Activated CD4-positive, alpha-beta T cell treated with anti-CD3 and anti-CD28 coated beads, Interleukin-2, amount 50 U/mL, for 1 hour (primary cell): ENCODE measurements around the gene PPP1R14D.
A peak's percentile ranks its signal among the peaks of the same experiment; 100 is the strongest.
"Not testable (repeated sequence)": the region's sequence is repeated elsewhere in the genome, so short reads cannot be mapped to it uniquely, and the experiment has no call there.

Source experiments
- DNase-seq: peaks from one replicate; pipeline ENCODE4 v3.0.0-alpha.2; 2020

Gene PPP1R14D, protein sequence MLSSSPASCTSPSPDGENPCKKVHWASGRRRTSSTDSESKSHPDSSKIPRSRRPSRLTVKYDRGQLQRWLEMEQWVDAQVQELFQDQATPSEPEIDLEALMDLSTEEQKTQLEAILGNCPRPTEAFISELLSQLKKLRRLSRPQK

DNA sequence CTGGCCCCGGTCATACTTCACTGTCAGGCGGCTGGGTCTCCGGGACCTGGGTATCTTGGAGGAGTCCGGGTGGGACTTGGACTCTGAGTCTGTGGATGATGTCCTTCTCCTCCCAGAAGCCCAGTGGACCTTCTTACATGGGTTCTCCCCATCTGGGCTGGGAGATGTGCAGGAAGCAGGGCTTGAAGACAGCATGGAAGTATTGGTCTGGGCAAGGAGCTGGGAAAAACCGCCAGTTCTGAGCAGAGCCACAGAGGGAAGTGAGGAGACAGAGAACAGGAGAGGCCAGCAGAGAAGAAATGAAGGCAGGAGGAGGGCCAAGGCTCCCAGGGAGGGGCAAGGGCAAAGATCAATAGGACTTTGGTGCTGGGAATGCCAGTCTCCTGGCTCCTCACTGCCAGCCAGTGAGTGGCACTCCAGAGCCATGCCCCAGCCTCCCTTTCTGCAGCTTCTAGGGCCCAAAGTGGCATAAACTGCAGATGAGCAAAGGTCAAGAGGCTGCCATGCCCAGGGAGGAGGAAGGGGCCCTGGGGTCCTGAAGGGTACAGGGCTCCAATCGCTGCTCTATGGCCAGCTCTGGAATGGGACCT, at the start of gene PPP1R14D:
Gene PPP1R14D (minus strand): TSS at position 262 of the 590 bp plus-strand sequence. CDS start 67 bp downstream, at position 195.
- DNase-seq: no peak

DNA sequence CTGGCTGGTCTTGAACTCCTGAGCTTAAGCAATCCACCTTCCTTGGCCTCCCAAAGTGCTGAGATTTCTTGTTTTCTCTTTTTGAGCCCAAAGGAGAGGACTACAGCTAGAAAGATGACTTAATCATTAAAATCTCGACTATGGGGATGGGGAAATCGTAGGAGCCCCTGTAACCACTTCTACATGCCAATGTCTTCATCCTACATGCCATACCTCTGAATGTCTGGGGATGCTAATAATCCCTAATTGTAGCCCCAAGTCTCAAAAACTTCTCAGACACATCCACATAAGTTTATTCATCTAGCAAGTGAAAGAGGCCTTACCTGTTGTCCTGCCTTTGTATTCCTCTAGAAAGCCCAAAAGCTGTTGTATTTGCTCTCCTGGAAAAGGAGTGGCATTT, 49.2 kb upstream of the PPP1R14D start:
- no peak for DNase-seq

DNA sequence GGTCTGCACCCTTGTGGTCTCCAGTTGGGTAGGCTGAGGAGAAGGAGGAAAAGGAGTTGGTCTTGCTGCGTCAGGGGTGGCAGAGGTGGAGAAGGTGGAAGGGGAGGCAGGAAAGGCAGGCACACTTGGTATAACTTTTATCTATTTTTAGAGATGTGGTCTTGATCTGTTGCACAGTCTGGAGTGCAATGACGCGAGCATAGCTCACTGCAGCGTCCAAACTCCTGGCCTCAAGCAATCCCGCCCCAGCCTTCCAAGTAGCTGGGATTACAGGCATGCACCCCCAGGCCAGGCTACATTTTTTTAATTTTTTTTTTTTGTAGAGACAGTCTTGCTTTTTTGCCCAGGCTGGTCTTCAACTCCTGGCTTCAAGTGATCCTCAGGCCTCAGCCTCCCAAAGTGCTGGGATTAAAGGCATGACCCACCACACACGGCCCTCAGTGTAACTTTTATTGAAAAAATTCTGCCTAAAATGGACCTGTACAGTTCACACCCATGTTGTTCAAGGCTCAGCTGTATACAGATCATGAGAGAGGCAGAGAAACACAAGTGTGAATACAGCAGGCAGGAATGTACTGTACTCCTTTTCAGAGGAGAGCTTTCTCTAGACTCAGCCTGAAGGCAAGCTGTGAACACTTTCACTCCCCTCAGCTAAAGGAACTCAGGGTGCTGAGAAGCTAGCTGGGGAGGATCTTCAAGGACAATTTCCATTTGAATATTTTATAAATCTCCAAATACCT, 47.7 kb upstream of the PPP1R14D start:
- no peak for DNase-seq

DNA sequence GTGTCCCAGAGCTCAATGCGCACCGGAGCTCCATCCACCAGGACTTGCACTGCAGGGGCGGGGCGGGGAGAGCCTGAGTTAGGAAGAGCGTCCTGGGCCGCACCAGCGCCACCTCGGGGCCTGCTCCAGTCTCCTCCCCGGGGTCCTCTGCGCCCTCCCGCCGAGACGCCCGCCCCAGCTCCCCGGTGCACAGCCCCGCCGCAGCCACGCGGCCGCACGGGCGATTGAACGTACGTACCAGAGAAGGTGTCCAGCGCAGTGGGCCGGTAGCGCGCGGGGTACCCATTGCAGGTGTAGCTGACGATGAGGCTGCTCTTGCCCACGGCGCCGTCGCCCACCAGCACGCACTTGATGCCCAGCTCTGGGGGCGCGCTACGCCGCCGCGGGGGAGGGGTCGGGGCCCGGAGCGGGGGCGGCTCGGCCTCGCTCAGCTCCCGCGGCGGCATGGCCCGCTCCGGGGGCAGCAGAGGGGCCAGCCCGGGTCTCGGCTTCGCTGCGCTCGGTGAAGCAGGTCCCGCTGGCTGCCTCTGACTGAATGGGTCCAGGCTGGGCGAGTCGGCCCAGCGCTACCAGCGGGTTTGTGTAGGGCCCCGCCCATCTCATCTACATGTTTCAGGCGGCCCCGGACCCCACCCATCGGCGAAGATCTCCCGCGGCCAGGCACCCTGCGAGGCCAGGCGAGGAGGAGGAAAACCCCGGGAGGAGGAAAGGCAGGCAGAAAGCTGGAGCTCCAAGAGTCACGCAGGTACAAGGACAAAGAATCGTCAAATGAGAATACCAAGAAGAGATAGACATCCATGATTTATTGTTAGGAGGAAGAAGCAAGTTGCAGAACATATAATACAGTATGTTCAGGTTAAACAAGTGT, 45.4 kb upstream of the PPP1R14D start, which contains the start of gene RHOV:
Gene RHOV (minus strand): TSS at position 541 of the 868 bp plus-strand sequence. CDS start 95 bp downstream, at position 446.
- peak; percentile 43 for DNase-seq

DNA sequence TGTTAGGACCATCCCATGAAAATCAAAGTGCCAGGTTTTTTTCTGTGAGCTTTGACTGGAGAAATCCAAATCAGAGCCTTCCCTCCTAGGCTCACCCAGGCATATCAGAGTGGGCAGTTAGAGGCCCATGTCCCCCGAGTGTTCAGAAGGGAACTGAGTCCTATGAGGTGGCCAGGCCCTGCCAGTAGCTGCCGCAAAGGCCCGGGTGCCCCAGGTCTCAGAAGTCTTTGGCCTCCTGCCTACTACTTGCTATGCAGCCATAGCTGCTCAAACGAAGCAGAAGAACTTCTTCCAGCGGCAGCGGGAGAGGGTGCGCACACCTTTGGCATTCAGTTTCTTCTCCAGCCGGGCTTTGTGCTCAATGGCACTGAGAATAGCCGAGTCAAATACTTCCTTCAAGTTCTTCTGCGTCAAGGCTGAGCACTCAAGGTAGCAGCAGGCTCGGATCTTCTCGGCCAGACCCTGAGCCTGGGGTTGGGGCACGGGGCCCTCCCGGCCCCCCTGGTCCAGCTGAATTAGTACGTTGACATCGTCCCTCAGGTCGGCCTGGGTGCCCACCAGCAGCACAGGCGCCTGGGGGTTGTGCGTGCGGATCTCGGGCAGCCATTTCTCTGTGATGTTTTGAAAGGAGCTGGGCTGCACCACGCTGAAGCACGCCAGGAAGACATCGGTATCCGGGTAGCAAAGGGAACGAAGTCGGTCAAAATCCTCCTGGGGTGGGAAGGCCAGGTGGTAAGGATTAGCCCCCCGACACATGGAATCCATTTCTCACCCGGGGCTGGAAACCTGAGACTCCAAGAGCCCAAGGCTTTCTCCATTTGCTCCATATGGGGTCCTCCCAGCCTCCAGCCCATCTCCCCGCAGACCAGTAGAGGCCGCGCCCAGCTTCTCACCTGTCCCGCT, 44.5 kb upstream of the PPP1R14D start:
- DNase-seq: no peak

DNA sequence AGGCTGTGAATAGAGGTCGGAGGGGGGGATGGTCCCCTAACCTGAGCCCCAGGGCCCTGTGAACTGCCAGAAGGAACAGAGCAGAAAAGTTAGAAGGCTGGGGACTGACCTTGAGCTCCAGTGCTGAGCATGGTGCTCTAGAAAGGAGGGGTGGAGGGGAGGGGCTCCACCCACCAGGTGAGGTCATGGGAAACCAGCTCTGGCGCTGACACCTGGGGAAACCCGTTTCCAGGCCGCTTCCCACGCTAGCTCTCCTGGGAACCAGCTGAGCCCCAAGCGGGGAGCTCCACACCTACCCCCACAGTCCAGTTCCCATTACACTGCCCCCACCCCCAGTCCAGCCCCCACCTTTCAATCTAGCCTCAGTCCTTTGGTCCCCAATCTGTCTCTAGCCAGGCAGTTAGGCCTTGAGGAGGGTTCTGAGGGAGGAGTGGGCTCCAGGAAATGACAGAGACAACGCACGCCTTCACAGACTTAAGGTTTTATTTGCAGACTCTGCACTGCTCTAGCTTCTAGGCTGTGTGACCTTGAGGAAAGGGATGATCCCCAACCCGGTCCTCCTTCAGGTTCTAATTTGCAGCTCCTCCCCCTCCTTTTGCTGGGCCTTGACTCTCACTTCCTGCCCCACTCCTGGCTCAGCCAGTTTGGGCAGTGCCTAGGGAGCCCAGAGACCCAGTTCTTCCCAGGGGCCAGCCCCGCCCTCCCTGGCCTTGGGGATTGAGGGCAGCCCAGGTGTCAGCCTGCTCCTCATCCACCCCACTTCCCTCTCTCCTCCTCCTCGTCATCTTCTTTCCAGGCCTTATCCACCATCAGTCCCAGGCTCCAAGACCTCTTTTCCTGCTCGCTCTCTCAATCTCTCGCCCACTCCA, 43.5 kb upstream of the PPP1R14D start:
- DNase-seq: no peak

DNA sequence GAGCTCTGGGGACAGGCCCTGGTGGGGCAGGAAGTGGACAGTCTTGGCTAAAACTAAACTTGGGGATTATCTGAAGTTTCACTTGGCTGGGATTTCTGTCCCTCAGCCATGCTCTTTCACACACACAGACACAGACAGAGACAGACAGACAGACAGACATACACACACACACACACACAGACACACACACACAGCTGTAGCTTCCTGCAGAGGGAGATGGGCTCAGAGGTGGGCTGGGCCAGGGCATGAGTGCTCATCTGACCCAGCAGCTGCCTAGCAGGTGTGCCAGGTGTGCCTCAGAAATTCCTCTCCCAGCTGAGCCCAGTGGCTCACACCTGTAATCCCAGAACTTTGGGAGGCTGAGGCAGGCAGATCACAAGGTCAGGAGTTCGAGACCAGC, 42.2 kb upstream of the PPP1R14D start:
- no peak for DNase-seq

DNA sequence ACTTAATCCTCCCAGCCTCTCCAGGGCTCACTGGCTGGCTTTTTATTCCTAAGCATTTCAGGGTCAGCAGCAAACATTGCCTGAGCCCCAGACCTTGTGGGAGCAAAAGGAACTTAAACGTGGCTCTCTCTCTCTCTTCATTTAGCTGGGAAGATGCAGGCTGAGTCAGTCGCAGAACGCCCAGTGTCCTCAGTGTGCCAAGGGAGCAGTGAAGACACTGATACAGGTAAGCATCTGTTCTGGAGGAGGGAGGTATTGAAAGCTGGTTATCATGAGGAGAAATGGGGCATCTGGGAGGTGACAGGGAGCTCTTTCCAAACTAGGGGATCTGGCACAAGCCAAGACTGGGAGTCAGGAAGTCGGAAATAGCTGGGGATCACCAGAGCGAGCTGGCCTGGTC, 41.2 kb upstream of the PPP1R14D start:
- DNase-seq: no peak

DNA sequence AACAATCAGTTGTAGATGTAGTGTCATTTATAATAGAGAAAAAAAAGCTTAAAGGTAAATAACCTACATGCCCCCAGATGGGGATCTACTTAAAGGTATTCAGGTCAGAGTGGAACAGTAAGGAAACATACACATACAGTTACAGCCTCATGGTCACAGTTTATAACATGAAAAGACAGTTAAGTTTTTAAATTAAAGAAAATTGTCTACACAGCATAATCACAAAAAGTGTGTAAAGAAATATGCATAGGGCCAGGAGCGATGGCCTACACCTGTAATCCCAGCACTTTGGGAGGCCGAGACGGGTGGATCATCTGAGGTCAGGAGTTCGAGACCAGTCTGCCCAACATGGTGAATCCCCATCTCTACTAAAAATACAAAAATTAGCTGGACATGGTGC, 38.7 kb upstream of the PPP1R14D start:
- DNase-seq: no peak

DNA sequence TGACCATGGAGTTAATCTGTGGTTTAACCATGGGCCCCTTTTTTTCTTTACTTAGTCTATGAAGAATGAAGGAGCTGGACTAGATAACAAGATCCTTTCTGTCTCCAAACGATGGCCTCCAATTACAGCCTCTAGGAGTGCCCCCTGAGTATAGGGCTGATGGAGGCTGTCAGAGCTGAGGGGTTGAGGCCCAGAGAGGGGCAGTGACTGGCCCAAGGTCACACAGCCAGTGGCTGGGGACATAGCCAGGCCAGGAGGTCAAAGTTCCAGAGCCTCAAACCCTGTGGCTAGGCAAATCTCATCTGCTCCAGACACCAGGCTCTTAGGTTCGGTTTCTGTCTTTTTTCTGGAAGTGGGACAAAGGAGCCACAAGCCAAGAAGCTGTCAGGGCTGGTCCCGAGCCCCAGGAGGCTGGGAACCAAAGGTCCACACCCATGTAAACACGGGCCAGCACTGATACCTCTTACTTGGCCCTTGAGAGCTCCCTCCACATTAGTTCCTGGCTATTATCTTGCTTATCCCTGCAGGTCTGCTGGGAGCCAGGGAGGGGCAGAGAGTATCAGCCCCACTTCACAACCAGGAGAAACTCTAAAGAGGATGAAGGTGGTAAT, 35.3 kb upstream of the PPP1R14D start:
- no peak for DNase-seq

DNA sequence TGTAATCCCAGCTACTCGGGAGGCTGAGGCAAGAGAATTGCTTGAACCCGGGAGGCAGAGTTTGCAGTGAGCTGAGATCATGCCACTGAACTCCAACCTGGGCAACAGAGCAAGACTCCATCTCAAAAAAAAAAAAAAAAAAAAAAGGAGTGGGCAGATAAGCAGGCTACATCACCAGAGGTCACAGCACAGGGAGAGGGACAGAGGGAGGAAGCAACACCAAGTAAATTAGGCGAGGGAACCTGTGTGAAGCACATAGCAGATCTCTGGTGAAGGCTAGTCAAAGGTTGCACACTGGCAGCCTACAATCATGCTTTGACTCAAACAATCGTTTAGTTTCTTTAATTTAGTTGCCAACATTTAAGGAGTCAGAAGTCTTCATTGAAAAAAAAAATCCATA, 32.6 kb upstream of the PPP1R14D start:
- not testable (repeated sequence) for DNase-seq

DNA sequence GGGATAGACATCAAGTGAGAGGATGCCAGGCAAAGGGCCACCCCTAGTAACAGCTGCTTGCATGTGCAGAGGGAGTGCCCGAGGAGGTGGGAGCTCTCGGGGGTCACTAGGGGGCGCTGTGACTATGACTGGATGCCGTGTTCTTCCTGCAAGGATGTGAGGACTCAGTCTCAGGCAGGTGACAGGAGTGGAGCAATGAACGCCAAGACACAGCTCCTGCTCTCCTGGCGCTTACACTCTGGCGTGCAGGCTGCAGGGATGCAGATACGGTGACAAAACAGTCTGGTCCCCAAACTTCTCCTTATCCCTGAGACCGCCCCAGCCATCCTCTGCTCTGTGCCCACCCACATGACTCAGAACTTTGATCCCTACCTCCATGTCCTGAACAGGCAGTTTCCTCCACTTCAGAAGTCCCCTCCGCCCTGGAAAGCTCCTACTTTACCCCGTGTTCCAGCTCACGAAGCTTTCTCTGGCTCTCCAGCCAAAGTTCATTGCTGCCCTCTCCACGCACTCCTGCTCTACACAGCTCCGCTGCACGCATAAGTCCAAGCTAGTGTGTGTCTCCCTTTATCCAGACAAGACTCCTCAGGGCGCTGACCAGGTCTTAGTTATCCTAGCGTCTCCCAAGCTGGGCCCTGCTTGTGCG, 30.8 kb upstream of the PPP1R14D start:
- DNase-seq: peak; percentile 84

DNA sequence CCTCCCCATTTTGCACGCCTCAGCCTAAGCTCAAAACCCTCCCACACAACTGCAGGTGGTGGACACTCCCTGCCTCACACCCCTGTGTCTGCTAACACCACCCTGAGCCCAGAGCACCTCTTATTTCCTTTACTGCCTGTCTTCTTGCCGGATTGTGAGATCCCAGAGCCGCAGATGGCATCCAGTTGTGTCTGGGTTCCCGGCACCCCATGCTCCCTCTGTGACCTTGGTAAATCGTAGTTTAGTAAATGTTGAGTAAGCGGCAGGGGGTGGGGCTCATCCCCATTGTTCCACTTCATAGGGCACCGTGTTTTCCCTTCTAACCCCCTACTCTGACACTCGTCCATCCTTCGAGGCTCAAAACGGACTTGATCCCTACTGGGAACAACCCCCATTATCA, 30.2 kb upstream of the PPP1R14D start:
- no peak for DNase-seq

DNA sequence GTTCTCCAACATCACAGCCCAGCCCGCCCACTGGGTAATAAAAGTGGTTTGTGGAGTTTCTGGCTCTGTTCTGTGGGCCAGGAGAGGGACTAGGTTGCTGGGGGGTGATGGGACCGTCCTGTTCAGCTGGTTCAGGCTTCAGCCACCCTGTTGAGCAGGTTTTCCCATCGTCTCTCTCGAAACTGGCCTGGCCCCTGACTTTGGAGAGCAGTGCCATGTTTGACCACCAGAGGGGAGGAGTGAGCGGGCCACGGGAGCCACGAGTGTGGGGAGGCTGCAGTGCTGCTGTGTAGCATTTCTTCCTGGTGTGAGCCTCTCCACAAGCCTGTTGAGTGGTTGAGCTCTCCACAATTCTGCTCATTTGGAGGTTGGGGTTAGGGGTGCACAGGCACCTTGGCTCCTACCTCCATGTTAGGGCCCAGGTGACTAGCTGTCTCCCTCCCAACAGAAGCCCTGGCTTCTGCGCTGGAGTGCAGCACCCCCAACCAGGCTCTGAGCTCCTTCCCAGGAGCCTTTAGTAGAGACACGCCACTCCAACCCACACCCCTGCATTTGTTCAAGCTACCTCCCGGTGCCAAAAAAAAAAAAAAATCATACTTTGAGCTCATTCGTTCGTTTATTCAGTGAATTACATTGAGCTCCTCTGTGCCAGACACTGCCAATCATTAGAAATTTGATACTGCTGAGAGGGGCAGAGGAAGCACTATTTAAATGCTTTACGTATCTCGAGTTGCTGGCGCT, 29.3 kb upstream of the PPP1R14D start:
- DNase-seq: peak; percentile 82

DNA sequence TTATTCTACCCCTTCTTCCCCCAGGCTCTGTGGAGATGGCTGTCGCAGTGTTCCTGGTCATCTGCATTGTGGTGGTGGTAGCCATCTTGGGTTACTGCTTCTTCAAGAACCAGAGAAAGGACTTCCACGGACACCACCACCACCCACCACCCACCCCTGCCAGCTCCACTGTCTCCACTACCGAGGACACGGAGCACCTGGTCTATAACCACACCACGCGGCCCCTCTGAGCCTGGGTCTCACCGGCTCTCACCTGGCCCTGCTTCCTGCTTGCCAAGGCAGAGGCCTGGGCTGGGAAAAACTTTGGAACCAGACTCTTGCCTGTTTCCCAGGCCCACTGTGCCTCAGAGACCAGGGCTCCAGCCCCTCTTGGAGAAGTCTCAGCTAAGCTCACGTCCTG, 28.2 kb upstream of the PPP1R14D start:
- no peak for DNase-seq

DNA sequence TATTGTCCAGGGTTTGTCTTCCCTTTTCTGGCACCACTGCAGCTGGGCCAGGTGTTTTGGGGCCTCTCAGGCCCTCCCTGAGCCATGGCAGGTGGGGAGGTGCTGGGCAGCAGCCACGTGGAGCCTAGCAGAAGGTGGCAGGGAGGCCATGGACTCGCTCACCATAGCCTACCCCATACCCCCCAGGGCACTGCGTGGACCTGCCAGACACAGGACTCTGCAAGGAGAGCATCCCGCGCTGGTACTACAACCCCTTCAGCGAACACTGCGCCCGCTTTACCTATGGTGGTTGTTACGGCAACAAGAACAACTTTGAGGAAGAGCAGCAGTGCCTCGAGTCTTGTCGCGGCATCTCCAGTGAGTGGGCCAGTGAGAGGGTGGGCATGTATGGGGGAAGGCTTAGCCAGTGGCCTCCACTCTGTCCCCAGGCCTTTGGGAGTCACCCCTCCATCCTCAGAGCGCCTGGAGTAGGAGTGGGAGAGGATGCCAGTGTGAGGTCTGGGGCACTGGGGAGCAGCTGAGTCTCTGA, 27.3 kb upstream of the PPP1R14D start:
- no peak for DNase-seq

DNA sequence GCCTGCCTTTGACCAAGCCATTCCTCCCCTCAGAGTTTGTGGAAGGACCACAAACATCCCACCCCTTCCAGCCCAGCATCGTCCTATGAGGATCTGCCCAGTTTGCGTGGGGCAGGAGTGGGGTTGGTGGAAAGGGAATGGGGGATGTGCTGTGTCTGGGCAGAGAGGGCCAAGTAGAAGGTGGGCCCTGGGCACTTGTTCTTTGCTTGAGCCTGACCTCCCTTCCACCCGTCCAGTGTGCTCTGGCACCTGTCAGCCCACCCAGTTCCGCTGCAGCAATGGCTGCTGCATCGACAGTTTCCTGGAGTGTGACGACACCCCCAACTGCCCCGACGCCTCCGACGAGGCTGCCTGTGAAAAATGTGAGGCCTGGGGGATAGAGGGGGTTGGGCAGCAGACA, 25.7 kb upstream of the PPP1R14D start:
- no peak for DNase-seq

DNA sequence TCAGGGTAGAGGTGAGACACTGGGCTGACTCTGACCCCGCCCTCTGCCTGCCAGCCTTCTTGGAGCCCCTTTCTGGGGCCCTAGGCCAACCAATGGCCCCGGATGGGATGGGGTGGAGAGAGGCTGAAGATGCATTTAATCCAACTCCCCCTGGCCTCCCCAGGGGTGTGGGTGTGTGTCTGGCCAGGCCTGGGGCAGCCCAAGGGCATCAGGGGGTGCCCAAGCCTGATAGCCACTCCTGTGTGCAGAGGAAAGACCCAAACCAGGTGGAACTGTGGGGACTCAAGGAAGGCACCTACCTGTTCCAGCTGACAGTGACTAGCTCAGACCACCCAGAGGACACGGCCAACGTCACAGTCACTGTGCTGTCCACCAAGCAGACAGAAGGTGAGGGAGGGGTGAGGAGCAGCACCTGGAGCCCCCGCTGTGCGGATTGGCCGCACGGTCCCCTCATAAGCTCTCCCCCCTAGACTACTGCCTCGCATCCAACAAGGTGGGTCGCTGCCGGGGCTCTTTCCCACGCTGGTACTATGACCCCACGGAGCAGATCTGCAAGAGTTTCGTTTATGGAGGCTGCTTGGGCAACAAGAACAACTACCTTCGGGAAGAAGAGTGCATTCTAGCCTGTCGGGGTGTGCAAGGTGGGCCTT, 24.9 kb upstream of the PPP1R14D start:
- DNase-seq: no peak

DNA sequence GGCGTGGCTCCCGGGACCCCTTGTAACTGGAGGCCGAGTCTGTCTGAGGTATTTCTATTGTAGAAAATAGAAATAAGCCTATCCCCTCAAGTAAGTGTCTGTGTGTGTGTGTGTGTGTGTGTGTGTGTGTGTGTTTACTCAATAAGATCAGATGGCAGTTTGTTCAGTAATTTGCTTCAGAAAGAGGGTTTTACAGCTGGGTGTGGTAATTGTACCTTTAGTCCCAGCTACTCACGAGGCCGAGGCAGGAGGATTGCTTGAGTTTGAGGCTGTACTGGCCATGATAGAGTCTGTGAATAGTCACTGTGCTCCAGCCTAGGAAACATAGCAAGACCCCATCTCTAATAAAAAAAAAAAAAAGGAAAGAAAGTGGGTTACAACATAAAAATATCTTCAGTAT, 24.0 kb upstream of the PPP1R14D start:
- DNase-seq: no peak
